SK-N-SH treated with all-trans-retinoic acid at 6 μM for 48 hours (cell line): ENCODE data around the gene SLC12A8.

Experiments used
- ATAC-seq: fragments of 200-7000 bp; cut with Tn5 transposase; 3 replicates; pipeline ENCODE4 v1.9.1; 2020; ENCODE audit warnings: mild to moderate bottlenecking, moderate library complexity
- BACH2 ChIP-seq: fragments of 250-450 bp; sonication (Bioruptor Pico); IDR thresholded peaks from 2 replicates; pipeline ENCODE4 v1.9.0; 2021; ENCODE audit warnings: mild to moderate bottlenecking, borderline replicate concordance
- CREB5 ChIP-seq: fragments of 250-450 bp; sonication (Bioruptor Pico); IDR thresholded peaks from 2 replicates; pipeline ENCODE4 v1.5.1; 2020; ENCODE audit warnings: low read depth, mild to moderate bottlenecking, moderate library complexity
- CSRNP3 ChIP-seq: fragments of 250-450 bp; sonication (Bioruptor Pico); IDR thresholded peaks from 2 replicates; pipeline ENCODE4 v1.5.1; 2021; ENCODE audit warnings: mild to moderate bottlenecking, moderate library complexity
- ESRRG ChIP-seq: fragments of 250-450 bp; sonication (Bioruptor Pico); IDR thresholded peaks from 2 replicates; pipeline ENCODE4 v1.6.1; 2021; ENCODE audit warnings: mild to moderate bottlenecking
- ISL1 ChIP-seq: fragments of 250-450 bp; sonication (Bioruptor Pico); IDR thresholded peaks from 2 replicates; pipeline ENCODE4 v2.1.2; 2022; ENCODE audit warnings: mild to moderate bottlenecking, moderate library complexity
- OSR1 ChIP-seq: fragments of 250-450 bp; sonication (Bioruptor Pico); IDR thresholded peaks from 2 replicates; pipeline ENCODE4 v1.8.0; 2022; ENCODE audit warnings: moderate library complexity, mild to moderate bottlenecking, inconsistent platforms
- PATZ1 ChIP-seq: fragments of 250-450 bp; sonication (Bioruptor Pico); IDR thresholded peaks from 2 replicates; pipeline ENCODE4 v1.8.0; 2020; ENCODE audit warnings: mild to moderate bottlenecking, moderate library complexity, borderline replicate concordance
- PPARA ChIP-seq: fragments of 250-450 bp; sonication (Bioruptor Pico); IDR thresholded peaks from 2 replicates; pipeline ENCODE4 v1.5.0; 2020; ENCODE audit warnings: mild to moderate bottlenecking, borderline replicate concordance
- RARB ChIP-seq: fragments of 250-450 bp; sonication (Bioruptor Pico); IDR thresholded peaks from 2 replicates; pipeline ENCODE4 v1.8.0; 2021; ENCODE audit warnings: mild to moderate bottlenecking, moderate library complexity
- SNAI2 ChIP-seq: fragments of 250-450 bp; sonication (Bioruptor Pico); IDR thresholded peaks from 2 replicates; pipeline ENCODE4 v1.5.0; 2020; ENCODE audit warnings: mild to moderate bottlenecking, moderate library complexity
- TCF4 ChIP-seq: fragments of 250-450 bp; sonication (Bioruptor Pico); IDR thresholded peaks from 2 replicates; pipeline ENCODE4 v1.8.0; 2021; ENCODE audit warnings: mild to moderate bottlenecking, moderate library complexity, borderline replicate concordance
- TOX ChIP-seq: fragments of 250-450 bp; sonication (Bioruptor Pico); IDR thresholded peaks from 2 replicates; pipeline ENCODE4 v1.8.0; 2021; ENCODE audit warnings: mild to moderate bottlenecking, moderate library complexity, borderline replicate concordance
- TSHZ2 ChIP-seq: fragments of 250-450 bp; sonication (Bioruptor Pico); IDR thresholded peaks from 2 replicates; pipeline ENCODE4 v1.5.0; 2020; ENCODE audit warnings: mild to moderate bottlenecking, moderate library complexity
- ZC3H10 ChIP-seq: fragments of 250-450 bp; sonication (Bioruptor Pico); IDR thresholded peaks from 2 replicates; pipeline ENCODE4 v1.5.1; 2021; ENCODE audit warnings: mild to moderate bottlenecking, moderate library complexity
- ZFP3 ChIP-seq: fragments of 250-450 bp; sonication (Bioruptor Pico); IDR thresholded peaks from 2 replicates; pipeline ENCODE4 v1.5.0; 2020; ENCODE audit warnings: mild to moderate bottlenecking, moderate library complexity
- ZFP30 ChIP-seq: fragments of 450-650 bp; formaldehyde crosslinking; IDR thresholded peaks from 2 replicates; pipeline ENCODE4 v1.5.0; 2022; ENCODE audit warnings: mild to moderate bottlenecking, moderate library complexity
- ZNF565 ChIP-seq: fragments of 450-650 bp; formaldehyde crosslinking; conservative IDR thresholded peaks from 2 replicates; pipeline ENCODE4 v1.5.0; 2020; ENCODE audit warnings: low read depth, mild to moderate bottlenecking, moderate library complexity
- ZNF70 ChIP-seq: fragments of 450-650 bp; formaldehyde crosslinking; IDR thresholded peaks from 2 replicates; pipeline ENCODE4 v1.5.0; 2020; ENCODE audit warnings: mild to moderate bottlenecking, moderate library complexity
- ZNF8 ChIP-seq: fragments of 450-650 bp; formaldehyde crosslinking; IDR thresholded peaks from 2 replicates; pipeline ENCODE4 v1.5.0; 2020; ENCODE audit warnings: mild to moderate bottlenecking, moderate library complexity

The SLC12A8 gene

GRCh38 chr3:125078951-125079674 is 133.4 kb downstream of the SLC12A8 start (continued):
- TF ChIP-seq TSHZ2 (CRISPR knock-in tag) (no peak), ISL1 (CRISPR knock-in tag) (no peak), ZNF70 (CRISPR knock-in tag) (no peak)

- TF ChIP-seq TOX, result no peak
- TF ChIP-seq CREB5 (CRISPR knock-in tag), result no peak
- TF ChIP-seq OSR1 (CRISPR knock-in tag), result no peak
- no peak for TF ChIP-seq ZNF70 (CRISPR knock-in tag)
- TF ChIP-seq ZFP3 (CRISPR knock-in tag), result no peak
- no peak for TF ChIP-seq ISL1 (CRISPR knock-in tag)
- no peak for TF ChIP-seq TCF4 (CRISPR knock-in tag)
- no peak for TF ChIP-seq ZNF8
- TF ChIP-seq TSHZ2 (CRISPR knock-in tag), result no peak
- no peak for TF ChIP-seq SNAI2
- TF ChIP-seq CSRNP3, result no peak
- TF ChIP-seq BACH2, result no peak
- TF ChIP-seq ZFP30, result no peak
- TF ChIP-seq ESRRG (CRISPR knock-in tag), result no peak
- no peak for TF ChIP-seq PATZ1 (CRISPR knock-in tag)
- no peak for ATAC-seq
These were observed 134.7 kb downstream of the SLC12A8 start for GRCh38 chr3:125077864-125078263.

- ATAC-seq, result no peak
- no peak for TF ChIP-seq ZNF565 (CRISPR knock-in tag)
These were observed 136.1 kb downstream of the SLC12A8 start for GRCh38 chr3:125076464-125076863.

GRCh38 chr3:125075738-125076137 is 136.8 kb downstream of the SLC12A8 start:
- peak; percentile 47; the same call in 2 of the 3 replicates for ATAC-seq
- no peak for TF ChIP-seq RARB (CRISPR knock-in tag)
- no peak for TF ChIP-seq ZC3H10 (CRISPR knock-in tag)
- no peak for TF ChIP-seq PPARA (CRISPR knock-in tag)
- TF ChIP-seq TSHZ2 (CRISPR knock-in tag), result no peak
- TF ChIP-seq ZNF565 (CRISPR knock-in tag), result no peak
- TF ChIP-seq TOX, result no peak
- TF ChIP-seq BACH2, result no peak
- TF ChIP-seq TCF4 (CRISPR knock-in tag), result no peak
- TF ChIP-seq ZNF8, result no peak
- TF ChIP-seq PATZ1 (CRISPR knock-in tag), result no peak
- no peak for TF ChIP-seq ISL1 (CRISPR knock-in tag)
